Measurements from ENCODE around the gene SH2D3C. TPM values are rescaled to one million over a fixed set of nuclear protein-coding genes. Genes with fewer than 3 reads are reported as not detected.

Gene SH2D3C
- total and polyA plus RNA-seq, 9 of the 15 experiments (the other 6 are each of a cell fraction or from before 2014, with no cell fraction given), result 0.03 to 1.2 (median 0.22) TPM; not detected in 1

GRCh38 chr9:127801955-127802575, 23.6 kb upstream of the SH2D3C start:
- BruUV-seq (replicated peaks), result TSS peak; percentile 70
- H3K27ac ChIP-seq (ENCODE audit: extremely low read depth, low read depth, low read length), result peak overlapping the region; percentile 67
- no peaks in the 10 kb centered on the region for H3K27me3 ChIP-seq (ENCODE audit: control insufficient read depth in 2 of 2, insufficient read depth in 2 of 2, low read length in 2 of 2)
- in situ Hi-C loops (cut with MboI) (no loop called here), intact Hi-C loops (cut with micrococcal nuclease) (loop anchor here (5.0 kb wide), 1 partner anchor 70 kb away; no protein-coding TSS in a partner anchor)
- ChIA-PET POLR2A (interaction anchor here (0.5 to 3.2 kb wide), 8 partner anchors 9 to 900 kb away, joined by 3 to 19 read pairs (median 4); partner anchors contain the start of gene PKN3), CTCF (ENCODE audit: low intra/inter-chr PET ratio) (interaction anchor here (0.6 to 1.8 kb wide), 2 partner anchors 16 to 119 kb away, joined by 3 to 6 read pairs; partner anchors contain the start of gene CDK9)
- FAIRE-seq (peak; percentile 66), DNase-seq (ENCODE audit: extremely low read depth in 1 of 4, low spot score in 3 of 4) (no peak), ATAC-seq (peak; percentile 63)
- peaks cover 17 to 24% of the 10 kb centered on the region in 2 experiments; a peak in 4 of 5 replicates for H3K4me1 ChIP-seq (replicated peaks in 1 of 2; ENCODE audit: control insufficient read depth in 2 of 2, insufficient read depth in 2 of 2, low read length in 2 of 2)
- H3K4me2 ChIP-seq (ENCODE audit: insufficient read depth, low read length), result peak overlapping the region; percentile 88
- H3K9me3 ChIP-seq (replicated peaks; ENCODE audit: control insufficient read depth, insufficient read depth, low read depth, low read length), result no peaks in the 10 kb centered on the region
- peak overlapping the region; percentile 53 to 86 for H3K9ac ChIP-seq (ENCODE audit: insufficient read depth in 1 of 2, low read depth in 2 of 2, low read length in 2 of 2)
- H2AFZ ChIP-seq (ENCODE audit: low read depth, low read length), result peak overlapping the region; percentile 99
- peaks cover 24% of the 10 kb centered on the region for H3K79me2 ChIP-seq (ENCODE audit: control insufficient read depth, insufficient read depth, low read length)
- peak overlapping the region; percentile 97 for H3K4me3 ChIP-seq
- H3K36me3 ChIP-seq (ENCODE audit: control insufficient read depth, insufficient read depth, low read length), result peaks cover 30% of the 10 kb centered on the region; the same call in 2 of the 3 replicates
- no peaks in the 10 kb centered on the region for H3K9me1 ChIP-seq (ENCODE audit: control insufficient read depth, insufficient read depth, low read length)
- no peaks in the 10 kb centered on the region for H4K20me1 ChIP-seq (replicated peaks; ENCODE audit: control insufficient read depth, insufficient read depth, low read length)
- 22% methylated on average over 10 of the region's 10 CpGs for WGBS (ENCODE audit: insufficient coverage, low coverage, missing lambda C conversion rate)
- TF ChIP-seq ZNF121 (CRISPR knock-in tag; conservative IDR thresholded peaks at IDR 0.05) (no peak), ZKSCAN8 (CRISPR knock-in tag; IDR thresholded peaks at IDR 0.05) (no peak), ZNF311 (CRISPR knock-in tag; IDR thresholded peaks at IDR 0.05) (no peak), RAD21 (CRISPR knock-in tag; conservative IDR thresholded peaks at IDR 0.05 in 1 of 2, IDR thresholded peaks at IDR 0.05 in 1 of 2) (peak in 1 of 2 experiments; percentile 30; a peak in 3 of 4 replicates), ZBED1 (IDR thresholded peaks at IDR 0.05) (no peak), DACH1 (IDR thresholded peaks at IDR 0.05; ENCODE audit: partially characterized antibody) (peak; percentile 40), MEF2D (tag; conservative IDR thresholded peaks at IDR 0.05; ENCODE audit: low read depth) (peak; percentile 43; the same call in 1 of the 2 replicates), CREB5 (CRISPR knock-in tag; IDR thresholded peaks at IDR 0.05) (no peak), XRCC5 (IDR thresholded peaks at IDR 0.05; ENCODE audit: low read depth, low read length) (no peak; the same call in 1 of the 2 replicates), JUND (IDR thresholded peaks at IDR 0.05; ENCODE audit: borderline replicate concordance, low read depth, low read length) (0 out of 2 replicates have a peak, but pooled peaks have one; percentile 9), JUND (tag; IDR thresholded peaks at IDR 0.05; ENCODE audit: borderline replicate concordance, low read depth, low read length) (no peak), FOXK1 (CRISPR knock-in tag; IDR thresholded peaks at IDR 0.05; ENCODE audit: borderline replicate concordance) (no peak), HCFC1 (IDR thresholded peaks at IDR 0.05; ENCODE audit: low read depth, low read length) (0 out of 2 replicates have a peak, but pooled peaks have one; percentile 3), ZEB2 (IDR thresholded peaks at IDR 0.05) (peak; percentile 92; the same call in 1 of the 2 replicates), ELF1 (tag; IDR thresholded peaks at IDR 0.05) (no peak)
- TF ChIP-seq, protein P1, sequence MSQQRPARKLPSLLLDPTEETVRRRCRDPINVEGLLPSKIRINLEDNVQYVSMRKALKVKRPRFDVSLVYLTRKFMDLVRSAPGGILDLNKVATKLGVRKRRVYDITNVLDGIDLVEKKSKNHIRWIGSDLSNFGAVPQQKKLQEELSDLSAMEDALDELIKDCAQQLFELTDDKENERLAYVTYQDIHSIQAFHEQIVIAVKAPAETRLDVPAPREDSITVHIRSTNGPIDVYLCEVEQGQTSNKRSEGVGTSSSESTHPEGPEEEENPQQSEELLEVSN (IDR thresholded peaks at IDR 0.05; ENCODE audit: borderline replicate concordance in 1 of 2, extremely low read depth in 1 of 2, insufficient read depth in 1 of 2, insufficient read length in 1 of 2, low read depth in 1 of 2, low read length in 1 of 2, poor library complexity in 1 of 2, severe bottlenecking in 1 of 2), result peak in 1 of 2 experiments; percentile 4
- TF ChIP-seq, protein P2, sequence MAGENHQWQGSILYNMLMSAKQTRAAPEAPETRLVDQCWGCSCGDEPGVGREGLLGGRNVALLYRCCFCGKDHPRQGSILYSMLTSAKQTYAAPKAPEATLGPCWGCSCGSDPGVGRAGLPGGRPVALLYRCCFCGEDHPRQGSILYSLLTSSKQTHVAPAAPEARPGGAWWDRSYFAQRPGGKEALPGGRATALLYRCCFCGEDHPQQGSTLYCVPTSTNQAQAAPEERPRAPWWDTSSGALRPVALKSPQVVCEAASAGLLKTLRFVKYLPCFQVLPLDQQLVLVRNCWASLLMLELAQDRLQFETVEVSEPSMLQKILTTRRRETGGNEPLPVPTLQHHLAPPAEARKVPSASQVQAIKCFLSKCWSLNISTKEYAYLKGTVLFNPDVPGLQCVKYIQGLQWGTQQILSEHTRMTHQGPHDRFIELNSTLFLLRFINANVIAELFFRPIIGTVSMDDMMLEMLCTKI (IDR thresholded peaks at IDR 0.05; ENCODE audit: partially characterized antibody), result no peak

All from K562 (cell line).